Osteoblast (primary cell): ENCODE data around the gene SLC35F1. TPM values are rescaled to one million over a fixed set of nuclear protein-coding genes. Genes with fewer than 3 reads are reported as not detected.

Experiments used
- DNase-seq: peaks from one replicate; pipeline ENCODE4 v3.0.0; 2011; ENCODE audit warnings: low spot score, mixed read lengths; ENCODE audit not compliant: insufficient read length; ENCODE audit errors: missing footprints
- H2AFZ ChIP-seq: 2 replicates; pipeline ENCODE4 v1.6.0; 2011; ENCODE audit warnings: mild to moderate bottlenecking, low read length
- H3K27ac ChIP-seq: 2 replicates; pipeline ENCODE4 v1.5.1; 2011; ENCODE audit warnings: mild to moderate bottlenecking, low read depth, low read length, moderate library complexity
- H3K27me3 ChIP-seq: 2 replicates; pipeline ENCODE4 v1.6.0; 2012; ENCODE audit warnings: mild to moderate bottlenecking, control low read depth, inconsistent platforms, low read length, moderate library complexity; ENCODE audit not compliant: insufficient read depth
- H3K36me3 ChIP-seq: 2 replicates; pipeline ENCODE4 v1.5.1; 2011; ENCODE audit warnings: mild to moderate bottlenecking, low read length, control low read depth, moderate library complexity; ENCODE audit not compliant: insufficient read depth
- H3K4me1 ChIP-seq: 2 replicates; pipeline ENCODE4 v1.5.1; 2011; ENCODE audit warnings: mild to moderate bottlenecking, low read length, control low read depth, moderate library complexity; ENCODE audit not compliant: insufficient read depth
- H3K4me2 ChIP-seq: 2 replicates; pipeline ENCODE4 v1.6.0; 2011; ENCODE audit warnings: mild to moderate bottlenecking, low read length; ENCODE audit not compliant: insufficient read depth
- H3K4me3 ChIP-seq: fragments of 200-600 bp; sonication (generic); 3 replicates; pipeline ENCODE4 v1.5.1; 2012; ENCODE audit warnings: mild to moderate bottlenecking, low read length, inconsistent platforms; ENCODE audit not compliant: insufficient read depth
- H3K79me2 ChIP-seq: 2 replicates; pipeline ENCODE4 v1.6.0; 2012; ENCODE audit warnings: mild to moderate bottlenecking, low read length, control low read depth, inconsistent platforms; ENCODE audit not compliant: insufficient read depth
- H3K9me3 ChIP-seq: 2 replicates; pipeline ENCODE4 v1.5.1; 2011; ENCODE audit warnings: low read depth, low read length, control low read depth
- H4K20me1 ChIP-seq: 2 replicates; pipeline ENCODE4 v1.6.0; 2012; ENCODE audit warnings: mild to moderate bottlenecking, low read length, control low read depth; ENCODE audit not compliant: insufficient read depth
- total RNA-seq: library from RNA; depleted of rRNA; stranded (reverse); fragments of >200 nt; gene quantifications from 2 replicates; pipeline ENCODE4 v1.2.3, GENCODE V29; 2012
- TF ChIP-seq, protein P1 (sequence below): IDR thresholded peaks from 2 replicates; pipeline ENCODE4 v1.5.1; 2011; ENCODE audit warnings: mild to moderate bottlenecking, low read depth, low read length, moderate library complexity; ENCODE audit errors: extremely low read depth

The SLC35F1 gene
- total RNA-seq, 1 donor, result under 0.01 TPM

- no peak overlapping the region for H3K4me3 ChIP-seq
- no peaks in the 10 kb centered on the region for H3K4me1 ChIP-seq
- no peak overlapping the region for H3K27ac ChIP-seq
- no peak overlapping the region for H2AFZ ChIP-seq
- no peak for DNase-seq
- TF ChIP-seq, protein P1, sequence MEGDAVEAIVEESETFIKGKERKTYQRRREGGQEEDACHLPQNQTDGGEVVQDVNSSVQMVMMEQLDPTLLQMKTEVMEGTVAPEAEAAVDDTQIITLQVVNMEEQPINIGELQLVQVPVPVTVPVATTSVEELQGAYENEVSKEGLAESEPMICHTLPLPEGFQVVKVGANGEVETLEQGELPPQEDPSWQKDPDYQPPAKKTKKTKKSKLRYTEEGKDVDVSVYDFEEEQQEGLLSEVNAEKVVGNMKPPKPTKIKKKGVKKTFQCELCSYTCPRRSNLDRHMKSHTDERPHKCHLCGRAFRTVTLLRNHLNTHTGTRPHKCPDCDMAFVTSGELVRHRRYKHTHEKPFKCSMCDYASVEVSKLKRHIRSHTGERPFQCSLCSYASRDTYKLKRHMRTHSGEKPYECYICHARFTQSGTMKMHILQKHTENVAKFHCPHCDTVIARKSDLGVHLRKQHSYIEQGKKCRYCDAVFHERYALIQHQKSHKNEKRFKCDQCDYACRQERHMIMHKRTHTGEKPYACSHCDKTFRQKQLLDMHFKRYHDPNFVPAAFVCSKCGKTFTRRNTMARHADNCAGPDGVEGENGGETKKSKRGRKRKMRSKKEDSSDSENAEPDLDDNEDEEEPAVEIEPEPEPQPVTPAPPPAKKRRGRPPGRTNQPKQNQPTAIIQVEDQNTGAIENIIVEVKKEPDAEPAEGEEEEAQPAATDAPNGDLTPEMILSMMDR, result no peak
- H3K36me3 ChIP-seq, result no peaks in the 10 kb centered on the region
- no peaks in the 10 kb centered on the region for H3K9me3 ChIP-seq
- no peaks in the 10 kb centered on the region for H4K20me1 ChIP-seq
- H3K27me3 ChIP-seq, result no peaks in the 10 kb centered on the region
- no peak overlapping the region for H3K4me2 ChIP-seq
- no peaks in the 10 kb centered on the region for H3K79me2 ChIP-seq
Measured at GRCh38 chr6:118307581-118307980, 400.5 kb downstream of the SLC35F1 start.

DNA sequence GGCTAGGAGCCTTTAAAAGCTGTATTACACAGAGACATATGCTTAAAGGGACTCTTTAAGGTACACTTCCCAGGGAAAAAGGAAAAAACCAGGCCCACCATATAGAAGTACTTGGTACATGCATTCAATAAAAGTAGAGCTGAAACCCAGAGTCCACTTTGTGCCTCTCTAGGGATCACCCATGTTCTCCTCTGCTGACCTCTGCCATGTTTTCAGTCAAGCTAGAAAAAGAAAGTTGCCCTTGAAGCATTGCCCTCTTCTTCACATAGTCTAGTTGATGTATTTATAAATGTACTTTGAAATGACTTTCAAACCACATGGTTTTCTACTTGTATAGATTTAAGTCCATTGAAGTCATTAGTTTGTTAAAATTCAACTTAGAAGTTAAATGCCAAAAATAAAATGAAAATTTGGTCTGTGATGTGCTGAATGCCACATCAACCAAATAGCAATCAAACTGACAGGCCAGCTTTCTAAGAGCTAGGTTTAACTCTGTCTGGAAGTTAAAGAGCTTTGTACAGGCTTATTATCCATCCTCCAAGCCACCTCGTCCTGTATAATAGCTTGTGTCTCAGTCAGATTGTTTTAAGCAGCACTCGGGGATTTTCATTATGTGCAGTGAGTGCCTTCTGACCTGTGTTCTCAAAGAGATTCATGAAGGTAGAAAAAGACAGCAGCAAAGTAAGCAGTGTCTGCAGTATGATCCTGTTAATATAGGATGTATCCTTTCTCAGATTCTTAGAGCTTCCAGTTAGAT, 402.5 kb downstream of the SLC35F1 start:
- Histone ChIP-seq H3K27ac (no peak overlapping the region), H2AFZ (no peak overlapping the region), H3K9me3 (no peaks in the 10 kb centered on the region), H3K36me3 (no peaks in the 10 kb centered on the region), H3K4me2 (no peak overlapping the region), H3K4me3 (no peak overlapping the region), H3K4me1 (no peaks in the 10 kb centered on the region), H3K27me3 (no peaks in the 10 kb centered on the region), H3K79me2 (no peaks in the 10 kb centered on the region), H4K20me1 (no peaks in the 10 kb centered on the region)
- TF ChIP-seq, protein P1, result no peak
- no peak for DNase-seq

- no peak overlapping the region for H2AFZ ChIP-seq
- H3K27ac ChIP-seq, result no peak overlapping the region
- DNase-seq, result no peak
- no peaks in the 10 kb centered on the region for H4K20me1 ChIP-seq
- H3K9me3 ChIP-seq, result no peaks in the 10 kb centered on the region
- TF ChIP-seq, protein P1, result no peak
- no peak overlapping the region for H3K4me2 ChIP-seq
- no peaks in the 10 kb centered on the region for H3K79me2 ChIP-seq
- peaks cover 9% of the 10 kb centered on the region for H3K4me1 ChIP-seq
- no peaks in the 10 kb centered on the region for H3K36me3 ChIP-seq
- no peak overlapping the region for H3K4me3 ChIP-seq
- H3K27me3 ChIP-seq, result no peaks in the 10 kb centered on the region
Measured at GRCh38 chr6:118313208-118313607, 406.1 kb downstream of the SLC35F1 start.

- Histone ChIP-seq H2AFZ (no peak overlapping the region), H3K4me1 (peaks cover 9% of the 10 kb centered on the region), H4K20me1 (no peaks in the 10 kb centered on the region), H3K36me3 (no peaks in the 10 kb centered on the region), H3K4me2 (no peak overlapping the region), H3K79me2 (no peaks in the 10 kb centered on the region), H3K27ac (no peak overlapping the region), H3K4me3 (no peak overlapping the region), H3K27me3 (no peaks in the 10 kb centered on the region), H3K9me3 (no peaks in the 10 kb centered on the region)
- TF ChIP-seq, protein P1, result no peak
- DNase-seq, result no peak
Measured at GRCh38 chr6:118313762-118314161, 406.7 kb downstream of the SLC35F1 start.
